Neural progenitor cell (in vitro differentiated cells): ENCODE measurements around the gene SEMA4D. TPM values are rescaled to one million over a fixed set of nuclear protein-coding genes. Genes with fewer than 3 reads are reported as not detected.
"Not testable (repeated sequence)": the region's sequence is repeated elsewhere in the genome, so short reads cannot be mapped to it uniquely, and the experiment has no call there.

ENCODE experiments used
- DNase-seq: peaks from one replicate; pipeline ENCODE4 v3.0.0-alpha.2; 2016; ENCODE audit warnings: low spot score
- H2AFZ ChIP-seq: fragments of 200-600 bp; sonication (generic); replicated peaks from 2 replicates; pipeline ENCODE4 v1.6.1; 2016; ENCODE audit warnings: antibody characterized with exemption
- H3F3A ChIP-seq: fragments of 200-600 bp; sonication (generic); 2 replicates; pipeline ENCODE4 v1.6.1; 2016; ENCODE audit warnings: antibody characterized with exemption, low read depth
- H3K27ac ChIP-seq: fragments of 200-600 bp; sonication (generic); 2 replicates; pipeline ENCODE4 v1.5.1; 2016; ENCODE audit warnings: mild to moderate bottlenecking
- H3K27me3 ChIP-seq: fragments of 200-600 bp; sonication (generic); 2 replicates; pipeline ENCODE4 v1.6.1; 2016; ENCODE audit warnings: mild to moderate bottlenecking, moderate library complexity
- H3K36me3 ChIP-seq: fragments of 200-600 bp; sonication (generic); 2 replicates; pipeline ENCODE4 v1.5.1; 2016
- H3K4me1 ChIP-seq: fragments of 200-600 bp; sonication (generic); 2 replicates; pipeline ENCODE4 v1.6.1; 2016; ENCODE audit warnings: mixed run types
- H3K4me2 ChIP-seq: fragments of 200-600 bp; sonication (generic); 2 replicates; pipeline ENCODE4 v1.6.1; 2016
- H3K4me3 ChIP-seq: fragments of 200-600 bp; sonication (generic); 2 replicates; pipeline ENCODE4 v1.5.1; 2016
- H3K79me2 ChIP-seq: fragments of 200-600 bp; sonication (generic); 2 replicates; pipeline ENCODE4 v1.6.1; 2016; ENCODE audit warnings: low read depth
- H3K9ac ChIP-seq: fragments of 200-600 bp; sonication (generic); 2 replicates; pipeline ENCODE4 v1.6.1; 2016
- H3K9me3 ChIP-seq: fragments of 200-600 bp; sonication (generic); 2 replicates; pipeline ENCODE4 v1.5.1; 2016; ENCODE audit warnings: low read depth
- H4K20me1 ChIP-seq: fragments of 200-600 bp; sonication (generic); 2 replicates; pipeline ENCODE4 v1.6.1; 2016; ENCODE audit warnings: low read depth
- H3K27ac Mint-ChIP-seq: 3 replicates; pipeline ENCODE4 v1.8.0; 2021; ENCODE audit warnings: mixed read lengths
- H3K27me3 Mint-ChIP-seq: 2 replicates; pipeline ENCODE4 v1.8.0; 2022; ENCODE audit warnings: low read depth, mild to moderate bottlenecking, inconsistent platforms, moderate library complexity, mixed read lengths; ENCODE audit not compliant: insufficient read depth
- H3K36me3 Mint-ChIP-seq: 3 replicates; pipeline ENCODE4 v1.8.0; 2021; ENCODE audit warnings: mixed read lengths
- H3K4me1 Mint-ChIP-seq: 3 replicates; pipeline ENCODE4 v1.8.0; 2021; ENCODE audit warnings: mixed read lengths
- H3K4me3 Mint-ChIP-seq: 3 replicates; pipeline ENCODE4 v1.8.0; 2021; ENCODE audit warnings: mild to moderate bottlenecking, moderate library complexity, mixed read lengths
- H3K9me3 Mint-ChIP-seq: 3 replicates; pipeline ENCODE4 v1.8.0; 2020; ENCODE audit warnings: mixed read lengths
- CTCF ChIP-seq: fragments of 200-600 bp; sonication (generic); IDR thresholded peaks from 2 replicates; pipeline ENCODE4 v1.5.1; 2017; ENCODE audit warnings: antibody characterized with exemption, mild to moderate bottlenecking
- EZH2 ChIP-seq: fragments of 200-600 bp; sonication (generic); IDR thresholded peaks from 2 replicates; pipeline ENCODE4 v1.6.1; 2017; ENCODE audit warnings: antibody characterized with exemption, mild to moderate bottlenecking, moderate library complexity
- EZH2phosphoT487 ChIP-seq: fragments of 200-600 bp; sonication (generic); IDR thresholded peaks from 2 replicates; pipeline ENCODE4 v1.6.1; 2017; ENCODE audit warnings: antibody characterized with exemption
- total RNA-seq: library from RNA; depleted of rRNA; stranded (reverse); fragments of >200 nt; gene quantifications from 2 replicates; pipeline ENCODE4 v1.2.3, GENCODE V29; 2015; ENCODE audit warnings: low replicate concordance

The SEMA4D gene
- total RNA-seq, 1 donor from 2014 or later: 19.1 TPM

GRCh38 chr9:89345476-89345875 is 152.4 kb downstream of the SEMA4D start:
- Histone ChIP-seq H4K20me1 (peaks cover 9% of the 10 kb centered on the region), H3K9ac (no peak overlapping the region), H3K79me2 (peaks cover 7% of the 10 kb centered on the region), H3K9me3 (no peaks in the 10 kb centered on the region), H2AFZ (no peak overlapping the region), H3K27ac (no peak overlapping the region), H3K4me2 (no peak overlapping the region), H3K27me3 (no peaks in the 10 kb centered on the region), H3F3A (no peaks in the 10 kb centered on the region), H3K36me3 (peaks cover 15% of the 10 kb centered on the region), H3K4me3 (no peak overlapping the region), H3K4me1 (no peaks in the 10 kb centered on the region)
- Mint-ChIP-seq H3K9me3 (no peaks in the 10 kb centered on the region), H3K4me3 (no peak overlapping the region), H3K27me3 (peaks cover 6% of the 10 kb centered on the region), H3K27ac (no peak overlapping the region), H3K36me3 (peaks cover 84% of the 10 kb centered on the region), H3K4me1 (no peaks in the 10 kb centered on the region)
- TF ChIP-seq EZH2phosphoT487 (no peak), EZH2 (no peak), CTCF (no peak)
- DNase-seq: no peak

GRCh38 chr9:89343812-89344211 is 154.1 kb downstream of the SEMA4D start:
- peaks cover 15% of the 10 kb centered on the region for H3K36me3 ChIP-seq
- not testable (repeated sequence) for H3K79me2 ChIP-seq, H3K4me3 ChIP-seq, H3K27ac Mint-ChIP-seq, H3K4me1 ChIP-seq, H3K9ac ChIP-seq, H3K27me3 Mint-ChIP-seq, H3K27ac ChIP-seq, H3K9me3 Mint-ChIP-seq, H3K4me1 Mint-ChIP-seq, H3K4me3 Mint-ChIP-seq, H3F3A ChIP-seq, H3K9me3 ChIP-seq, H2AFZ ChIP-seq, H3K4me2 ChIP-seq, H4K20me1 ChIP-seq, DNase-seq, H3K27me3 ChIP-seq
- H3K36me3 Mint-ChIP-seq: peaks cover 76% of the 10 kb centered on the region

- H3K27me3 Mint-ChIP-seq: peaks cover 4% of the 10 kb centered on the region
- Histone ChIP-seq H3K4me3 (no peak overlapping the region), H3K9me3 (no peaks in the 10 kb centered on the region), H3K9ac (no peak overlapping the region), H3F3A (no peaks in the 10 kb centered on the region), H3K4me1 (no peaks in the 10 kb centered on the region), H2AFZ (no peak overlapping the region), H4K20me1 (peaks cover 9% of the 10 kb centered on the region), H3K27me3 (no peaks in the 10 kb centered on the region), H3K36me3 (peaks cover 21% of the 10 kb centered on the region), H3K4me2 (no peak overlapping the region), H3K27ac (no peak overlapping the region), H3K79me2 (peaks cover 7% of the 10 kb centered on the region)
- peaks cover 74% of the 10 kb centered on the region for H3K36me3 Mint-ChIP-seq
- no peak overlapping the region for H3K4me3 Mint-ChIP-seq
- no peak for DNase-seq
- no peaks in the 10 kb centered on the region for H3K4me1 Mint-ChIP-seq
- H3K9me3 Mint-ChIP-seq: no peaks in the 10 kb centered on the region
- TF ChIP-seq EZH2: no peak
- no peak for TF ChIP-seq EZH2phosphoT487
- TF ChIP-seq CTCF: no peak
- H3K27ac Mint-ChIP-seq: no peak overlapping the region
Observed at GRCh38 chr9:89342948-89343347, 155.0 kb downstream of the SEMA4D start.

- TF ChIP-seq EZH2phosphoT487 (no peak), EZH2 (no peak), CTCF (no peak)
- H3K9me3 ChIP-seq: no peaks in the 10 kb centered on the region
- DNase-seq: no peak
- no peak overlapping the region for H3K4me2 ChIP-seq
- no peak overlapping the region for H2AFZ ChIP-seq
- H3K4me1 ChIP-seq: no peaks in the 10 kb centered on the region
- no peak overlapping the region for H3K27ac Mint-ChIP-seq
- H3K27me3 ChIP-seq: no peaks in the 10 kb centered on the region
- H3K27me3 Mint-ChIP-seq: peaks cover 4% of the 10 kb centered on the region
- no peak overlapping the region for H3K4me3 ChIP-seq
- H3K27ac ChIP-seq: no peak overlapping the region
- H4K20me1 ChIP-seq: peaks cover 9% of the 10 kb centered on the region
- no peaks in the 10 kb centered on the region for H3K9me3 Mint-ChIP-seq
- peaks cover 70% of the 10 kb centered on the region for H3K36me3 Mint-ChIP-seq
- H3K4me3 Mint-ChIP-seq: no peak overlapping the region
- no peaks in the 10 kb centered on the region for H3K4me1 Mint-ChIP-seq
- H3K79me2 ChIP-seq: peaks cover 7% of the 10 kb centered on the region
- peaks cover 22% of the 10 kb centered on the region for H3K36me3 ChIP-seq
- no peaks in the 10 kb centered on the region for H3F3A ChIP-seq
- H3K9ac ChIP-seq: no peak overlapping the region
Observed at GRCh38 chr9:89342213-89342612, 155.7 kb downstream of the SEMA4D start.
